Endothelial cell of umbilical vein (primary cell): Measurements from ENCODE around the gene FAM180A.

Experiments
- CTCF ChIP-seq, 2 donors: IDR thresholded peaks; 1 replicate in 1 of 2; 2 replicates in 1 of 2; pipeline ENCODE4 v1.5.1; 2011; ENCODE audit warnings: low read length in 2 of 2, mild to moderate bottlenecking in 2 of 2, moderate library complexity in 2 of 2, control low read depth in 1 of 2, inconsistent platforms in 1 of 2, low read depth in 1 of 2; ENCODE audit not compliant: insufficient read depth in 1 of 2; ENCODE audit errors: extremely low read depth in 1 of 2
- EZH2 ChIP-seq: IDR thresholded peaks from 2 replicates; pipeline ENCODE4 v1.6.1; 2012; ENCODE audit warnings: borderline replicate concordance, low read depth, mild to moderate bottlenecking, moderate library complexity, low read length, inconsistent platforms; ENCODE audit not compliant: severe bottlenecking
- JUN ChIP-seq: IDR thresholded peaks from 2 replicates; pipeline ENCODE4 v1.6.1; 2011; ENCODE audit warnings: borderline replicate concordance, low read depth; ENCODE audit not compliant: insufficient read length, insufficient read depth
- MAX ChIP-seq: IDR thresholded peaks from 2 replicates; pipeline ENCODE4 v1.6.1; 2011; ENCODE audit not compliant: insufficient read depth, insufficient read length
- MYC ChIP-seq: IDR thresholded peaks from one replicate; pipeline ENCODE4 v1.6.1; 2011; ENCODE audit warnings: mild to moderate bottlenecking, low read depth, low read length
- POLR2A ChIP-seq: IDR thresholded peaks from 2 replicates; pipeline ENCODE4 v1.6.1; 2012; ENCODE audit warnings: low read depth, mild to moderate bottlenecking, control low read depth, low read length
- POLR2AphosphoS5 ChIP-seq: IDR thresholded peaks from 2 replicates; pipeline ENCODE4 v1.6.1; 2012; ENCODE audit warnings: low read depth, mild to moderate bottlenecking, control low read depth, low read length, moderate library complexity; ENCODE audit not compliant: insufficient read depth

- no peak for TF ChIP-seq CTCF (IDR thresholded peaks at IDR 0.05; ENCODE audit: extremely low read depth in 1 of 2, insufficient read depth in 1 of 2, low read depth in 1 of 2, low read length in 2 of 2)
- no peak for TF ChIP-seq POLR2A
- no peak for TF ChIP-seq POLR2AphosphoS5
- no peak for TF ChIP-seq EZH2
- TF ChIP-seq MAX = no peak
- TF ChIP-seq JUN = no peak
- no peak for TF ChIP-seq MYC
These were observed 34.7 kb downstream of the FAM180A start for GRCh38 chr7:135713836-135714470.
